ENCODE data around the gene GOLGA7B.

Gene GOLGA7B

DNA sequence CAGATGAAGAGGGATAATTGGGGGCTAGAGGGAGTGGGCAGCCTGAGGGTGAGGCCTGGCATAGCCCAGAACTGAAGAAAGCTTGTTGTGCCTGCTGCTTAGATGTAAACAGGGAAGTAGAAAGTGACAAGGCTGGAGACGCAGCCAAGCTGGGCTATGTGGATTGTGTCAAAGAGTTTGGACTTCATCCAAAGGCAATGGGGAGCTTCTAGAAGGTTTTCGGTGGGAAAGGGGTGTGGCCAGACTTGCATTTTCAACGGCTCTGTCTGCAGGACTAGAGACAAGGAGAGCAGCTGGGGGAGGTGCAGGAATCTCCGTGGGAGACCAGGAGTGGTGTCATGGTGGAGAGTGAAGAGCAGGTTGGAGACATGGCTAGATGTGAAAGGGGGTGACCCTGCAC, 48.8 kb downstream of the GOLGA7B start:
- no peak for DNase-seq

DNA sequence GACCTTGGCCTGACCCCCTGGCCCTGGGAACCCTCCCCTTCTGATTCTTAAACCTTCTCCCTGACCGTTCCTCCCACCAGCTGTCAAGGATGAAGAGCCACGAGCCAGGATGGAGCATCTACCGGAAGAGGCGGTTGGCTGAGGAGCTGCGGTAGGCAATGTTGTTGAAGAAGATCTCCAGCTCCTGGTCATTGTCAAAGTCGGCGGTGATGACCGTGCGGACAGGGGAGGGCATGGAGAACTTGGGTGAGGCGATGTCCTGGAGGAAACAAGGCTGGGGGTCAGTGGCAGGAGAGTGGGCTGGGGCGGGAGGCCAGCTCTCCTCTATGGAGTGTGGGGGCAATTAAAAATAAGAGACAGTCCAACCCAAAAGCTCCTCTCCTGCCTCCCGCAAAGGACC, 51.7 kb downstream of the GOLGA7B start:
- DNase-seq = no peak

DNA sequence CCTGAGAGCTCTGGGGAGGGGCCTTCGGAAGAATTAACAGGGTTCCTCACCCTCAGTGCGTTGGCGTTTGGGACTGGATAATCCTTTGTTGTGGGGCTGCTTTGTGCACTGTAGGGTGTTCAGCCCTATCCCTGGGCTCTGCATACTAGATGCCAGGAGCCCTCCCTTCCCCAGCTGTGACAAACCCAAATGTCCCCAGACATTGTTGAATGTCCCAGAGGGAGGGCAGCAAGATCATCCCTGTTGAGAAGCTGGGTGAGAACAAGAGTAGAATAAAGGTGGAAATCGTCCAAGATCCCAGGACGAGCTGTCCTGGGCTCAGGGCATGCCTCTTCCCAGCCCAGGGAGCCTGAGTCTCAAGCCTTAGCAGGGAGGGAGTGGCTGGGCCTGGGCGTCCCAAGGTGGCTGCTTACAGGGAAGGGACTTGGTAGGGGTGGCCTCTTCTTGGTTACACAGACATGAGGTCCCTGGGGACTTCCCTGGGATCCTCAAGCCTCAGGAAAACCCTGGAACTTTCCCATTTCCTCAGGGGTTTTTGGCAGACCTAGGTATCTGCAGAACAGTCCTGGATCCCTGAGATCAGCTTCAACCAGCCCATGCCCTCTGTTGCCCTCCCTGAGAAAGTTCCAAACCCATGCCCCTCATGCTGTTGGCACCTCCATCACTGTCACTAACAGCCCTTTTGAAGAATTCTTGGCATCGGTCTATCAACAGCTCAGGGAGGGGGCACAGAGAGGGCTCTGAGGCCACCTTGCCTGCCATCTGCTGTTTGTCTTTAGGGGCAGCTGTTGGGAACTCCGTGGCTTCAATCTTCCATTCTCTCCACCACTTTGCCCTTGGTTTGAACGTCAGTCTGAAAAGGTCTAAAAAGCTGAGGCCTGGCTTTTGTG, 53.7 kb downstream of the GOLGA7B start:
- no peak for DNase-seq

DNA sequence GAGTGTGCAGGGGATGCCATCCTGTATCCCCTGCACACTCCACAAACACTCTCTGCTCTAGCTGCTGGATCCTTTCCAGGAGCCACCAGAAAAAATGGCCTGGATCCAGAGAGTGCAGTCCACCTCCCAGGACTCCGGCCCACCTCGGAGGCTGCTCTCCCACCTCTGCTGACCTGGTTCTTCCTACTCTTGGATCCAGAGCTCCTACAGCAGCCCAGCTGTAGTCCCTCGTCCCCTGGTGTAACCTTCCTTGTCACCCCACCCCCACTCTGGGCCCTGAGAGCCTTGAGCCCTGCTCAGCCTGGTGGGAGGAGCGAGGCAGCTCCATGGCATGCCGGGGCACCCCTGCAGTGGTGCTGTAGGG, 54.4 kb downstream of the GOLGA7B start:
- DNase-seq = no peak

DNA sequence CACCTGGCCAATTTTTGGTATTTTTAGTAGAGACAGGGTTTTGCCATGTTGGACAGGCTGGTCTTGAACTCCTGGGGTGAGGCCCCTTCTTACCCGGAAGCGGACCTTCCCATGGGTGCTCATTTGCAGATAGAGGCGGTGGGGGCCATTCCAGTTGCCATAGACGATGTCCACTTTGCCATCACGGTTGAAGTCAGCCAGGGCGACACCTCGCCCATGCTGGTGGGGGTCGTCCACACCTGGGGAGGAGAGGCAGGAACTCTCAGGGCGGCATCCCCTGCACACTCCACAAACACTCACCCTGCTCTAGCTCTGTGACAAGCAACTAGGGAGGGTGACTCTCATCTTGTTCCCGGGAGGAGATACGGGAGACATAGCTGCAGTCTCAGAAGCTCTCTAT, 54.9 kb downstream of the GOLGA7B start:
- no peak for DNase-seq

DNA sequence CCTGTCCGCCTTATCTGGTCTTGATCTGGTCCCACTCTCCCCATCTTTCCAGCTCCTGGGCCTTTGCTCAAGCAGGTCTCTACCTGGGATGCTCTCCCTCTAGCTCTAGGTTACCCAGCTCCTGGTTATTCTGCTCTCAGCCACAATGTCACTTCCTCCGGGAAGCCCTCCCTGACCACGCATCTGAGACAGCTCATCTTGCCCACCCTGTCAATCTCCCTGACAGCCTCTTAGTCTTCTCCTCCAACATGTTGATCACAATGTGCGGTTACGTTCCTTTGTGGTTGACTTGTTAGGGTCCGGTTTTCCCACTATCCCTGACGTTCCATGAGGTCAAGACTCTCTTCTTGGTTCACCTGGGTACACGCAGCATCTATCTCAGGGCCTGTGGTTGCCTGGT, 55.6 kb downstream of the GOLGA7B start:
- no peak for DNase-seq

DNA sequence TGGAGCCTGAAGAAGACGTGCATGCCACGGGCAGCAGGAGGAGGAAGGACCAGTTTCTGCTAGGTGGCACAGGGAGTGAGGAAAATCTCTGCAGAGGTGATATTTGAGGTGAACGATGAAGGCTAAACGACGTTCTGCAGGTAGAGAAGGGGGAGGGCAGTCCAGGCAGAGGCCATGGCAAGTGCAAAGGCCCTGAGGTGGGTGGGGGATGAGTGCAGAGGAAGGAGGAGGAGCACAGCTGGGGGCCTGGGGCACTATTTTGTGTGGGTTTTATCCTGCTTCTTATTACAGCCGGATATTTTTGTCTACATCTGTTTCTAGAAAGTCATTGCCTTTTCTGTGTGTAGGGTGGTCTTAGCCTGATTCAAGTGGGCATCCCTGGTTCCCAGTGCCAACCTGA, 57.6 kb downstream of the GOLGA7B start:
- no peak for DNase-seq

DNA sequence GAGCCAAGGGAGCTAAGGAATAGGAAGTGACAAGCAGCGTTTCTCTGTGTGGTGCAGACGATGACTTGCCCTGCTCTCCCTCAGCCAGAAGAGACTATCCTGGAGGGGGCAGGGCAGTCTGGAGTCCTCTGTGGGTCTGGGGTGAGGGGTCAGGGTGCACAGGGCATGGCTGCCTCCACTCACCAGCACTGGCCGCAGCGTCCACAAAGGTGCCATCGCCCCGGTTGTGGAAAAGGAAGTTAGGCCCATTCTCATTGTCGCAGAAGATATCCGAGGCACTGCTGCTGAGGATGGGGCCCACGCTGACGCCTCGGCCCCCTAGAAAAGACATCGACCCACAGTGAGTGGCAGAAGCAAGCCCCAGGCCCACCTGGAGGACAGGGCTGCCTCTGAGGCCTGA, 58.2 kb downstream of the GOLGA7B start:
- no peak for DNase-seq

DNA sequence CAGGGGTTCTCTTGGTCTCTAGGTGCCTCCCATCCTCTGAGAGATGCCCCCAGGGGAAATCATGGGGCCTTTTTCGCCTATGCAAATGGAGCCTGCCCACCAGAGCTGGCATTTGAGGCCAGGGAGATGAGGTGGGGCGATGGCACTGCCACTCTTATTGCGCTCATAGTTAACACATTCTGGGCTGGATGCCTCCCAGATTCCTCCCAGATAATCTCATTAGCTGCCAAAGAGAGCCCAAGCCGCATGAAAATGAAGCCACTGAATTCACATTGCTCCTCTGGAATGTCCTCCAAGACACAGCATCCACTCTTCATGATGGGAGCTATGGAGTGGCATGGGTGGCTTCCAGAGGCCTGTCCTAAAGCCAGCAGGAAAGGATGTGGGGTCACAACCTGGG, 61.0 kb downstream of the GOLGA7B start:
- DNase-seq = no peak

DNA sequence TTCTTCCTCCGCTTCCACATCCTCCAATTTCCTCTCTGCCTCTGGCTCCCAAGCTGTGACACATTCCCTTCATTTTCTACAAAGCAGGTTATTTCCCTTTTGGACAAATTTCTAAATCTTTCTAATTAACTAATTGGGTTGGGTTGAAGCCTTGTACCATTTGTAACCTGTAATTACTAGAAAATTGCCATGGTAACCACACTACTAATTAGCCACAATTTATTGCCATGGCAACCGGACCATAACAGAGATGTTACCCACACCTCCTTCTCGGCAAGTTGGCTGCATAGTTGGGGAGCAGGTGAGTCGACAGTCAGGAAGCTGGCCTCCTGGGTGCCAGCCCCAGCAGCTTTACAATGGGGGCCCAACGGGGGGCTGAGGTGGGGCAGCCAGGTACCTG, 61.6 kb downstream of the GOLGA7B start:
- no peak for DNase-seq

DNA sequence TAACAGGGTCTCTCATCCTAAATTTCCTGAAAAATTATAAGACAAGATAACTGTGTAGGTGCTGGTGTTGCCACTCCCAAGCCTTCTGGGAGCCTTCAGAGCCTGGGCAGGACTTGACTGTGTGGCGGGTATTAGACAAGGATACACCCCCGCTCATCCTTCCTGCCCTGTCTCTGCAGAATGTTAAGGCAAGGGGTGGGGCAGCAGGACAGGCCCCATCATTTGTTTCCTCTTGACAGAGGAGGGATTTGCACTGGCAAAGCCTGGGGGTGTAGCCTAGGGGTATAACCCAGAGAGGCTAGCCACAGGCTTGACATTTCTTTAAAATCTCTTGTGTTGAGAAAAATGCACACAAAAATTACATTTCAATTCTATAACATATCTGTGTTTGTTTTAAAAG, 63.5 kb downstream of the GOLGA7B start:
- DNase-seq = no peak

DNA sequence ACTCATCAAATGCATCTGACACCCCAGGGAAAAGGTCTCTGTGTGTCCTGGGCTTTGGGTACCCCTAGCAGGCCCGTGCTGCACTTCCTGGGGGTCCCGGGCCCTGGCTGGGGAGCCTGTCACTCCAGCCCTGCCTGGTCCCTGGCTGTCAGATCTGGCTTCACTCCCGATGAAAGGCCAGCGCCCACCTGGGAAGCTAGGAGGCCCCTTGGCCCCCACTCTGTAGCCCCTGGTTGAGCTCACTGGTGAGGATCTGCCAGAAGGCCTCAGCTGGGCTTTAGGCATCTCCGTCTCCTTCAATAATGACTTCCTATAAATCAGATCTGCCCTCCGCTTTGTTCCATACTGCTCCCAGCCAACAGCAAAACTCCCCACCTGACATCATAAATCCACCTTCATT, 64.0 kb downstream of the GOLGA7B start:
- DNase-seq = no peak

DNA sequence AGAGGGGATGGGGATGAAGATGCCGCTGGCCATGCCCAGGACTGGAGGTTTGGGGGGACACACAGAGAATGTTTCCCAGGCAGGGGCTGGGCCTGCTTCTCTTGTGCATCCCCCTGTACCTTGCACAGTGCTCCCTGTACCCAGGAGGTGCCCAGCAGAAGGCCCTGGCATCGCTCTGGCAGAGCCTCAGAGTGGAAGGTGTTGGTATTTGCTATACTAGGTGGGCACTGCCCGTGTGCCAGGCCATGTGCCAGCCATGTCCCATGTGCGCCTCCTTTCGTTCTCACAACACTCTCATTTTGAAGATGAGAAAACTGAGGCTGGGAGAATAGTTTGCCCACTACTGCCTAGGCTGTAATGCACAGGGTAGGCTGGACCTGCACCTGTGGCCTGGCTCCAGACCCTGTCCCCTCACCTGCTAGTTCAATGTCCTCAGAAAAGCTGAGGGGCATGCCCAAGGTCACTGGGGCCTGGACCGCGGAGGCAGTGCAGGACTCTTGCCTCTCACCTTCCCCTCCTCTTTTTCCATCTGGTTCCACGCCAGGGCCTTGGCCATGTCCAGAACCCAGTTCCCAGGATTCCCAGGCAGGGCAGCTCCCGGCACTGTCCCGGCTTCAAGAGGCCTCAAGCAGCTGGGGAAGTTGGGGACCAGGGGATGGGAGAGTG, 64.7 kb downstream of the GOLGA7B start:
- no peak for DNase-seq

DNA sequence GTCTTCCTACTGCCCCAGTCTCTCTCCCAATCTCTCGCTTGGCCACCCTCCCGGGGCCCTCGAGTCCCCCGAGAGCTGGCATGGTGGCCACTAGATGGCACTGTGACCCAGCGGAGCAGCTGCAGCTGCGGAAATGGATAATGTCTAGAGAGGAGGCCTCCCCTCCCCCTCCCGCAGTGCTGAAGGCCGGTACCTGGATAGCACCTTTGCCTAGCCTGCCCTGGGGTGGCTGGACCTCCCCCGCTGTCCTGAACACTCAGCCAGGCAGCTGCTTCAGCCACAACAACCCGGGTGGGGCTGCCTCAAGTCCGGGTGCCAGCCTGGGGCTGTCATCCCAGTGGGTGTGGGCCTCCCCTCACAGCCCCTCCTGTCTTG, 65.2 kb downstream of the GOLGA7B start:
- peak; percentile 43 for DNase-seq

DNA sequence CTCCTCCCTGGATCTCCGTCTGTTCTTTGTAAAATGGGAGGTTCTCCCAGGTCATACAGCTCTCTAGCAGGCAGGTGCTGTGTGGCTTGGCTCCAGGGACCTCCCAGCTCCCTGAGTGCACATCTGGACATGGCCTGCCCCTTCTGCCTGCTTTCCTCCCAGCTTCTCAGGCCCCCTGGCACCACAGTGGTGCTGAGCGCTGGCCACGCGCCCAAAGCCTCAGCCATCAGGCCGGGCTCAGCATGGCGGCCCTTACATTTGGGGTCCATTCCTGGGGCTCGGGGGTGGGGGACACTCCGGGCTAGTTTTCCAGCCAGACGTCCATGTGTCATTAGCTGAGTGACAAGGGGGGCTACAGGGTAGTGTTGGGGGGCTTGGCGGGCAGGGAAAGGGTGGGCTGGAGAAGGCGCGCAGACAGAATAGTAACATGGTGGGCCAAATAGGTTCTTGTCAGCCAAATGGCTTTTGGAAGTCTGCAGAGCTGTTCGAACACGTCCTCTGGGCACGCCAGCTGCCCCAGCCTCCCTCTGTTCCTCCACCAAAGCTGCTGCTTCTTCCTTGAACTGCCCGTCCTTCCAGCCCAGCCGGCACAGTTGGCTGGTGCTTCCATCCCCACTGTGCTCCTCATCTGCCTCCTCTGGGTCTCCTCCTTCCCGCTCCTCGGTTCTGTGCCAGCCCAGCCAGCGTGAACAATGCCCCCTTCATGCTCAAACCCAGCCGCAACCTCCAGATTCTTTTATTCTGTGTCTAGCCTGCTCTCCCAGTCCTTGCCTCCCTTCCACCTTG, 65.9 kb downstream of the GOLGA7B start:
- DNase-seq = no peak

DNA sequence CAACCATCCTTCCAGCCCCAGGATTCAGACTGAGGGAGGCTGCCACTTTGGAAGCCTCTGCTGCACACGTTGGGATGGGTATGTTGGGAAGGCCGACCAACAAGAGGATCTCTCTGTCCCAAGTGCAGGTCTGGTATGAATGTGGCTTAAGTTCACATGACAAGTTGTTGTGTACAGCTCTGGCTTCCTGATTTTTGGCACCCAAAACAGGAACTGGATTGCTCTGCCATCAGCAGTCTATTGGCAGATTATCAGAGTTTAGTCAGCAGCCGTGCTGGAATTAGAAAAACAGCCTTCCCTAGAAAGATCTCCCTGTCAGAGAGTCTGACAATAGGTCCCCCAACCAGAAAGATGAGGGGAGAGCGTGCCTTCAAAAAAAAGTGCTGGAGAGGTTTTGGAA, 66.9 kb downstream of the GOLGA7B start:
- DNase-seq = no peak

DNA sequence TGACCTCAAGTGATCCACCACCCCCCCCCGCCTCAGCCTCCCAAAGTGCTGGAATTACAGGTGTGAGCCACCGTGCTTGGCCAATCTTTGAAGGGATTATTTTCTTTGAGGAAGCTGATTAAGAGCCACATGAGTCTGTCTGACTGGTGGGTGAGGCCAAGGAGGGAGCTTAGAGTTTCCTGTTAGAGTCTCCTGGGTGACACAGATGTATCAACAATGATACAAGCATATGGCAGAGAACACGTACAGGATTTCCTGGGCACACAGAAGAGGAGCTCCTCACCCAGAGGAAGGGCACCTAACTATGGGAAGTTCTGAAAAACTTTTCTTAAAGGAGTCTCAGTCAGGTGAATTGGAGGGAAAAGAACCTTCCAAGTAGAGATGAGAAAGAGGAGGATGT, 69.4 kb downstream of the GOLGA7B start:
- DNase-seq = no peak

DNA sequence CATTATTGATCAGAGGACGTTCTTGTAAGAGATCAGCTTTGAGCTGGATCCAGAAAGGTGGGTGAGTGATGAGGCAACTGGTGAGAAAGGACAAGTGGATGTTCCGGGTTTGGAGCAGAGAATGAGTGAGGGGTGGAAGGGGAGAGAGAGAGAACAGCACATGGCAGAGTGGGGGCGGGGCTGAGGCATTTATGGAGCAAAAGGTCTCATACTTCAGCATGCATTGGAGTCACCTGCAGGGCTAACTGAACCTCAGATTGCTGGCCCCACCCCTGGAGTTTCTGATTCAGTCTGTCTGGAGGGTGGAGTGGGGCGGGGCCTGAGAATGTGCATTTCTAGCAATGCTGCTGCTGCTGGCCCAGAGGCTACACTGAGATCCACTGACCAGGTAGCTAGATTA, 71.2 kb downstream of the GOLGA7B start:
- no peak for DNase-seq

Data from fibroblast of upper back skin (primary cell).